ENCODE measurements around the gene MGAT5.

DNA sequence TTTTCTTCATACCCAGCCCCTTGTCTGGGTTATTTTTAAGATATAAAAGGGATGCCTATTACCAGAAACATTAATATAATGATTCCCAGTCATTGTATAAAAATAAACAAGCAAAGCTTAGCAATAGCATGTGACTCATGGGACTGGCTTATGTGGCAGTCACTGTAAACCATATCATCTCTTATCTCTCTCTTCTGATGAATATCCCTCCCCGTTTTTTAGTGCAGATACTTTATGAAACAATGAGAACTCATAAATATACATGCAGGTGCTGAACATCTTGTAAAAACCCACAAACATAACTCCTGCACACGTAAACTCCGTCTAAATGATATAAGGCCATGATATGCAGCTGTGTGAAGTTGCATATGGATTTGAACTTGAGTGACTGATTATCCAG is 154.9 kb downstream of the MGAT5 start:
- TF ChIP-seq ZNF565 (CRISPR knock-in tag; conservative IDR thresholded peaks at IDR 0.05; ENCODE audit: low read depth) (no peak), ARNTL (CRISPR knock-in tag; IDR thresholded peaks at IDR 0.05; ENCODE audit: borderline replicate concordance, low read depth) (no peak), ESRRG (CRISPR knock-in tag; IDR thresholded peaks at IDR 0.05) (no peak), PPARA (CRISPR knock-in tag; IDR thresholded peaks at IDR 0.05; ENCODE audit: borderline replicate concordance) (no peak), TOX (CRISPR knock-in tag; IDR thresholded peaks at IDR 0.05; ENCODE audit: borderline replicate concordance) (no peak), ZC3H10 (CRISPR knock-in tag; IDR thresholded peaks at IDR 0.05) (no peak), ZNF70 (CRISPR knock-in tag; IDR thresholded peaks at IDR 0.05) (no peak), SNAI2 (CRISPR knock-in tag; IDR thresholded peaks at IDR 0.05) (no peak), OSR1 (CRISPR knock-in tag; IDR thresholded peaks at IDR 0.05) (no peak), ZNF8 (CRISPR knock-in tag; IDR thresholded peaks at IDR 0.05) (no peak), TCF4 (CRISPR knock-in tag; IDR thresholded peaks at IDR 0.05; ENCODE audit: borderline replicate concordance) (no peak)
- TF ChIP-seq, protein P1, sequence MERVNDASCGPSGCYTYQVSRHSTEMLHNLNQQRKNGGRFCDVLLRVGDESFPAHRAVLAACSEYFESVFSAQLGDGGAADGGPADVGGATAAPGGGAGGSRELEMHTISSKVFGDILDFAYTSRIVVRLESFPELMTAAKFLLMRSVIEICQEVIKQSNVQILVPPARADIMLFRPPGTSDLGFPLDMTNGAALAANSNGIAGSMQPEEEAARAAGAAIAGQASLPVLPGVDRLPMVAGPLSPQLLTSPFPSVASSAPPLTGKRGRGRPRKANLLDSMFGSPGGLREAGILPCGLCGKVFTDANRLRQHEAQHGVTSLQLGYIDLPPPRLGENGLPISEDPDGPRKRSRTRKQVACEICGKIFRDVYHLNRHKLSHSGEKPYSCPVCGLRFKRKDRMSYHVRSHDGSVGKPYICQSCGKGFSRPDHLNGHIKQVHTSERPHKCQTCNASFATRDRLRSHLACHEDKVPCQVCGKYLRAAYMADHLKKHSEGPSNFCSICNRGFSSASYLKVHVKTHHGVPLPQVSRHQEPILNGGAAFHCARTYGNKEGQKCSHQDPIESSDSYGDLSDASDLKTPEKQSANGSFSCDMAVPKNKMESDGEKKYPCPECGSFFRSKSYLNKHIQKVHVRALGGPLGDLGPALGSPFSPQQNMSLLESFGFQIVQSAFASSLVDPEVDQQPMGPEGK (CRISPR knock-in tag; IDR thresholded peaks at IDR 0.05; ENCODE audit: borderline replicate concordance) = no peak
- TF ChIP-seq, protein P2, sequence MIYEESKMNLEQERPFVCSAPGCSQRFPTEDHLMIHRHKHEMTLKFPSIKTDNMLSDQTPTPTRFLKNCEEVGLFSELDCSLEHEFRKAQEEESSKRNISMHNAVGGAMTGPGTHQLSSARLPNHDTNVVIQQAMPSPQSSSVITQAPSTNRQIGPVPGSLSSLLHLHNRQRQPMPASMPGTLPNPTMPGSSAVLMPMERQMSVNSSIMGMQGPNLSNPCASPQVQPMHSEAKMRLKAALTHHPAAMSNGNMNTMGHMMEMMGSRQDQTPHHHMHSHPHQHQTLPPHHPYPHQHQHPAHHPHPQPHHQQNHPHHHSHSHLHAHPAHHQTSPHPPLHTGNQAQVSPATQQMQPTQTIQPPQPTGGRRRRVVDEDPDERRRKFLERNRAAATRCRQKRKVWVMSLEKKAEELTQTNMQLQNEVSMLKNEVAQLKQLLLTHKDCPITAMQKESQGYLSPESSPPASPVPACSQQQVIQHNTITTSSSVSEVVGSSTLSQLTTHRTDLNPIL (CRISPR knock-in tag; IDR thresholded peaks at IDR 0.05; ENCODE audit: low read depth) = no peak
- TF ChIP-seq, protein P3, sequence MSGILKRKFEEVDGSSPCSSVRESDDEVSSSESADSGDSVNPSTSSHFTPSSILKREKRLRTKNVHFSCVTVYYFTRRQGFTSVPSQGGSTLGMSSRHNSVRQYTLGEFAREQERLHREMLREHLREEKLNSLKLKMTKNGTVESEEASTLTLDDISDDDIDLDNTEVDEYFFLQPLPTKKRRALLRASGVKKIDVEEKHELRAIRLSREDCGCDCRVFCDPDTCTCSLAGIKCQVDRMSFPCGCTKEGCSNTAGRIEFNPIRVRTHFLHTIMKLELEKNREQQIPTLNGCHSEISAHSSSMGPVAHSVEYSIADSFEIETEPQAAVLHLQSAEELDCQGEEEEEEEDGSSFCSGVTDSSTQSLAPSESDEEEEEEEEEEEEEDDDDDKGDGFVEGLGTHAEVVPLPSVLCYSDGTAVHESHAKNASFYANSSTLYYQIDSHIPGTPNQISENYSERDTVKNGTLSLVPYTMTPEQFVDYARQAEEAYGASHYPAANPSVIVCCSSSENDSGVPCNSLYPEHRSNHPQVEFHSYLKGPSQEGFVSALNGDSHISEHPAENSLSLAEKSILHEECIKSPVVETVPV (CRISPR knock-in tag; IDR thresholded peaks at IDR 0.05) = no peak
